T-helper 22 cell (primary cell): ENCODE measurements around the gene ZFAND2A.
"Not testable (repeated sequence)": the region's sequence is repeated elsewhere in the genome, so short reads cannot be mapped to it uniquely, and the experiment has no call there.

Source experiments
- DNase-seq: peaks from one replicate; pipeline ENCODE4 v3.0.0-alpha.2; 2020; ENCODE audit warnings: low read depth

Gene ZFAND2A, protein sequence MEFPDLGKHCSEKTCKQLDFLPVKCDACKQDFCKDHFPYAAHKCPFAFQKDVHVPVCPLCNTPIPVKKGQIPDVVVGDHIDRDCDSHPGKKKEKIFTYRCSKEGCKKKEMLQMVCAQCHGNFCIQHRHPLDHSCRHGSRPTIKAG

GRCh38 chr7:1159891-1160669 is at the start of gene ZFAND2A:
Gene ZFAND2A (minus strand): TSS chr7:1160196. CDS start chr7:1158212, 1,984 bp downstream.
- DNase-seq = peak; percentile 97

DNA sequence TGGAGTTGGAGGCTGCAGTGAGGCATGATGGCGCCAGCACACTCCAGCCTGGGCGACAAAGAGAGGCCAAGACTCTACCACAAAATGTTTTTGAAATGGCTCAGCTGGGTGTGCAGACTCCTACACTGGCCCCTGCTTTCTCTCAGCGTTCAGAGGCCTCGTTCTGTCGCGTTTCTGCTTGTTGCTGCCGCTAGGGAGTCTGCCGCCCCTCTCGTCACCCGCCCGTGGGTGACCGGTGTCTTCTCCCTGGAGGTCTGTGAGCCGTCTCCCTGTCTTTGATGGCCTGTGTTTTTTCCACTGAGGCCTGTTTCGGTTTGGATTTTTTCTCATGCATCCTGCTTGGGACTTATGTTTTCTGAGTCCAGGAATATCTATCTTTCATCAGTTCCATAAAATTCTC is 49.1 kb upstream of the ZFAND2A start:
- DNase-seq = no peak

- not testable (repeated sequence) for DNase-seq
These were observed 45.7 kb upstream of the ZFAND2A start for GRCh38 chr7:1205742-1206141.

- no peak for DNase-seq
These were observed 44.6 kb upstream of the ZFAND2A start for GRCh38 chr7:1204460-1205140.

DNA sequence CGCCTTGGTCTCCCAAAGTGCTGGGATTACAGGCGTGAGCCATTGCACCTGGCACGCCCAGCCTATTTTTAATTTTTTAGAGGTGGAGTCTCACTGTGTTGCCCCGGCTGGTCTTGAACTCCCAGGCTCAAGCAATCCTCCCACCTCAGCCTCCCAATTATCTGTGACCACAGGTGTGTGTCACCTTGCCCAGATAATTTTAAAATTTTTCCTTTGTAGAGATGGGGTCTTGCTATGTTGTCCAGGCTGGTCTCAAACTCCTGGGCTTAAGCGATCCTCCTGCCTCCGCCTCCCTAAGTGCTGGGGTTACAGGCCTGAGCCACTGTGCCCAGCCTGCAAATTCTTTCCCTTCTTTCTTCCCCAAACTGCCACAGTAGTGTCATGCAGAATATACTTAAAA is 42.9 kb upstream of the ZFAND2A start:
- not testable (repeated sequence) for DNase-seq

GRCh38 chr7:1201916-1202315 is 41.9 kb upstream of the ZFAND2A start:
- DNase-seq = no peak

GRCh38 chr7:1200045-1200444 is 40.0 kb upstream of the ZFAND2A start:
- no peak for DNase-seq

DNA sequence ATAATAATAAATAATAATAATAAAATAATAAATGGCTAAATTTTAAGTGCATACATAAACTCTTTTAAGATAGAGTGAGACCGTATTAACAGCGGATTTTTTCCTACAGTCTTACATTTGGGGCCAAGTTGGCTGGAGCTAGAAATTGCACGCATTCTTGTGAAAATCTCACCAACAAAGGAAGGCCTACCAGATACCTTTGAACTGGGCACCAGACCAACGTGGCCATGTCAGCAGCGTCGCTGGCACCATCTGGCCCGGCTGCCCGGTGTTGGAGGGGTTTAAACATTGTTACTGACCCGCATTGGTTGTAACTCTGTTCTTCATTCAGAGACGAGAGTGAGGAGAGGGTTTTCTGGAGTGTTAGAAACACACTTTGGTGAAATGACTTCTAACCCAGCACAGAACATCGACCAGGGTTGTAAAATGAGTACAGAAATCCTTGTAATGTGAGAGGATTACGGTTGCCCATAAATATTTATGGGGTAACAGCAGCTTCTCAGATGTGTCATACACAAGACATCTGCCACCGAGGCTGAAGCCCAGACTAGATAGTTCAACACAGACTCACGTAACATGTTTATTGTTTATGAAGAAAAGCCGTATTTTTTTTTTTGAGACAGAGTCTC is 38.1 kb upstream of the ZFAND2A start:
- DNase-seq = no peak

GRCh38 chr7:1196950-1197349 is 37.0 kb upstream of the ZFAND2A start:
- no peak for DNase-seq

- DNase-seq = not testable (repeated sequence)
These were observed 36.4 kb upstream of the ZFAND2A start for GRCh38 chr7:1196441-1196840.

GRCh38 chr7:1193593-1194424 is 33.8 kb upstream of the ZFAND2A start:
- DNase-seq = no peak

DNA sequence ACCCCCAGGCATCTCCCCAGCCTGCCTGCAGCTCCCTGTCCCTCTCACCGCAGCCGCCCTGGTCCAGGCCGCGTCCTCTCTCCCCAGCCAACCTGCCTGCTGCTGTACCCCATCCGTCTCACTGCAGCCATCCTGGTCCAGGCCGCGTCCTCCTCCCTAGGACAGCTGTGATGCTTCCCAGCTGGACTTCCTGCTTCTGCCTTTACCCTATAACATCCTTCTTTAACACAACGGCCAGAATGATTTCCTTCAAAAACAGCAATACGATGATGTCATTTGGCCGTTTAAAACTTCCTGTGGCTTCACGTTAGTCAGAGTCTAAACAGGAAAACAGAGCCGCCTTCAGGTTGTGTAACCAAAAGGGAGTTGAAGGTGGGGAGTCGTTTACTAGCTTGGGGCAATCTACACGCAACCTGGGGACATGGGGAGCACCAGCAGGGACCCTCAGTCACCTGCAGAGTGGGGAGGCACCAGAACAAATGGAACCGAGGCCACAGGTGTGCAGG is 32.2 kb upstream of the ZFAND2A start:
- DNase-seq = no peak

- DNase-seq = no peak
These were observed 30.2 kb upstream of the ZFAND2A start for GRCh38 chr7:1189986-1190772.

GRCh38 chr7:1188720-1189294 is 28.8 kb upstream of the ZFAND2A start:
- DNase-seq = no peak

DNA sequence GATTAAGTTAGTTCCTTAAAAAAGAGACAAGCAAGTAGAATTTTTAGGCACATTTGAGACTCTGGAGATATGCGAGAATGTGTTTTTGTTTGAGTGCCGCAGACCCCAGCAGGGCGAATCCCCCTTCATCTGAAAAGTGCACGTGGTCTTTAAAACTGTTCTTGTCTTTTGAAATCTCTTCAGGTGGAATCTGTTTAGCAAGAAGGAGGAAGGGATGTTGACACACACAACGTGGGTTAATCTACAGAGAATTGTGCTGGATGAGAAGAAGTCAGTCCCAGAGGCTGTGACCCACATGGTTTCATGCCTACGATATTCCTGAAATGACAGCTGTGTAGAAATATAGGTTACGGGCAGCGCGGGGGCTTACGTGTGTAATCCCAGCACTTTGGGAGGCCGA is 27.1 kb upstream of the ZFAND2A start:
- DNase-seq = no peak

- DNase-seq = no peak
These were observed 21.6 kb upstream of the ZFAND2A start for GRCh38 chr7:1181640-1182039.

DNA sequence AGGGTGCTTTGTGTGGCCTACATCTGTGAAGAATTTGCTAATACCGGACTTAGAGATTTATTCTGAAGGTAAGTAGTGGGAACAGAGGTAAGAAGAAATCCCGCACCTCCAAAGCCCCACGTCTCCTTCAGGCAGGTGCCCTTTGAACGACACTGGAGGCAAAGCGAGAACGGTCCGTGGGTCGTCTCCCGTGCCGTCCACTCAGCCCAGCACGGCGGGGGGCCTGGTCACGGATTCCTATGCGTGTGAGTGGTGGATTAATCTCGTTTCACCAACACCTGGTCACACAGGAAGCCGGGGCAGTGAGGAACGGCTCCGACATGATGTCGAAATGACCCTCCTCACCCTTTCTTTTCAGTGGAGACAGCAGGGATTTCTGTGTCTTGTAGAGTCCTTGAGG is 21.0 kb upstream of the ZFAND2A start:
- DNase-seq = no peak

- peak; percentile 23 for DNase-seq
These were observed 16.9 kb upstream of the ZFAND2A start for GRCh38 chr7:1176891-1177373.

DNA sequence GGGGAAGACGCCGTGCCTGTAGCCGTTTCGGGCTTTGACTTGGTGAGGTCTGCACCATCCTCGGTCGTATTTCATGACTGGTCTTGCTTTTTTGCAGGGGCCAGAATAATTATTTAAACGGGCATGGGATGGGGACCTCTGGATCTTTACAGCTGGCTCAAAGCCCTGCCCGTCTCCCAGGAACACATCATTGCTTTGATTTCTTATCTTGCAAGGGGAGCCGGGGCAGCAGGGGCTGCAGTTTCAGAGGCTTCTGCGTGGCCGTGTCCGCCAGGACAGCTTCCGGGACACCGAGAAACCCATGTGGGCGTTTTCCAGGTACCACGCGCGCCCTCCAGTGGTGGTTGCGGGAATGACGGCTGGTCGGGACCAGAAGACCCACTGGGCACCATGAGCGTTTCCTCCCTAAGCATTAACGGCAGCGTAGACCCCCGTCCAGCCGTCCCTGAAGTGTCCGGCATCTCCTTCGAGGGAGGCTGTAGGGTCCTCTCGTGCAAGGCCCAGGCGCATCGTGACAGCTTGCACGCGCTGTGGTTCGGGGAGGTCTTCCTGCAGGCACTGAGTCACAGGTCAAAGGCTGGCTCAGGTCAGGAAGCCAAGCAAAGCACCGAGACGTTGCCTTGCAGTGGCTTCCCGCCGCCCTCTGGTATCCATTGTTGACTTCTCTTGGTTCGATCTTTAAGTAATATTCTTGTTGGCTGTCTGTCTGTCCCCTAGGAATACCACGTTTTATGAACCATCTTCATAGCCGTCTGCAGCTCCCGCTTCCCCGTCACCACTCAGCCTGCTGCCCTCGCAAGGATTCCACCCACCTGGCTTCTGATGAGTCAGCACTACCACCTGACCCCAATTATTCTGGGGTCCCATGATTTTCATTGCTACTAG is 16.2 kb upstream of the ZFAND2A start:
- DNase-seq = peak; percentile 30
